HG03103 (cell line): Measurements from ENCODE around the gene NDC1.
"Not testable (repeated sequence)": the region's sequence is repeated elsewhere in the genome, so short reads cannot be mapped to it uniquely, and the experiment has no call there.

Experiments
- ATAC-seq: cut with Tn5 transposase; IDR thresholded peaks from one replicate; pipeline ENCODE4 v1.9.1; 2021; ENCODE audit warnings: low read depth; ENCODE audit not compliant: unreplicated experiment

Gene NDC1

GRCh38 chr1:53837924-53838653 is at the start of gene NDC1:
Gene NDC1, minus strand, starts transcription at chr1:53838296. Its CDS starts 35 bp downstream, at chr1:53838261.
- ATAC-seq: peak; percentile 79

- not testable (repeated sequence) for ATAC-seq
These were observed 45.5 kb upstream of the NDC1 start for GRCh38 chr1:53883600-53883999.

GRCh38 chr1:53881853-53882252 is 43.8 kb upstream of the NDC1 start:
- not testable (repeated sequence) for ATAC-seq

- ATAC-seq: no peak
These were observed 40.5 kb upstream of the NDC1 start for GRCh38 chr1:53878492-53879105.

GRCh38 chr1:53875150-53875549 is 37.1 kb upstream of the NDC1 start:
- not testable (repeated sequence) for ATAC-seq

GRCh38 chr1:53871773-53872484 is 33.8 kb upstream of the NDC1 start:
- ATAC-seq: no peak

- no peak for ATAC-seq
These were observed 33.1 kb upstream of the NDC1 start for GRCh38 chr1:53871221-53871620.

- no peak for ATAC-seq
These were observed 31.5 kb upstream of the NDC1 start for GRCh38 chr1:53869454-53870117.

- no peak for ATAC-seq
These were observed 30.5 kb upstream of the NDC1 start for GRCh38 chr1:53868565-53868964.

GRCh38 chr1:53862507-53862906 is 24.4 kb upstream of the NDC1 start:
- ATAC-seq: no peak

- no peak for ATAC-seq
These were observed 22.9 kb upstream of the NDC1 start for GRCh38 chr1:53860967-53861411.

GRCh38 chr1:53851571-53852285 is 13.6 kb upstream of the NDC1 start:
- ATAC-seq: no peak

GRCh38 chr1:53850082-53850673 is 12.1 kb upstream of the NDC1 start:
- ATAC-seq: no peak

- no peak for ATAC-seq
These were observed 9.9 kb upstream of the NDC1 start for GRCh38 chr1:53847980-53848379.

- no peak for ATAC-seq
These were observed 4.3 kb upstream of the NDC1 start for GRCh38 chr1:53842347-53842746.

GRCh38 chr1:53838654-53838974 is 518 bp upstream of the NDC1 start:
- no peak for ATAC-seq

- ATAC-seq: no peak
These were observed 511 bp downstream of the NDC1 start for GRCh38 chr1:53837646-53837923.

GRCh38 chr1:53835491-53835890 is 2.6 kb downstream of the NDC1 start:
- ATAC-seq: no peak

GRCh38 chr1:53834776-53835175 is 3.3 kb downstream of the NDC1 start:
- ATAC-seq: no peak

GRCh38 chr1:53833393-53833792 is 4.7 kb downstream of the NDC1 start:
- no peak for ATAC-seq
